Keratinocyte (primary cell): Measurements from ENCODE around the gene ZFAND6.

Experiments
- EZH2 ChIP-seq: IDR thresholded peaks from one replicate; pipeline ENCODE4 v1.6.1; 2012; ENCODE audit warnings: inconsistent platforms, mild to moderate bottlenecking, low read length, moderate library complexity
- TF ChIP-seq, protein P1 (sequence below), 3 experiments: IDR thresholded peaks in 1 of 3; conservative IDR thresholded peaks in 1 of 3; optimal IDR thresholded peaks in 1 of 3; 2 replicates in 2 of 3; 3 replicates in 1 of 3; pipeline versions ENCODE3 to v1.5.1; 2011; ENCODE audit warnings: low read length in 3 of 3, mild to moderate bottlenecking in 3 of 3, moderate library complexity in 2 of 3, control low read depth in 1 of 3, inconsistent platforms in 1 of 3; ENCODE audit not compliant: insufficient read depth in 2 of 3; ENCODE audit errors: extremely low read depth in 1 of 3

DNA sequence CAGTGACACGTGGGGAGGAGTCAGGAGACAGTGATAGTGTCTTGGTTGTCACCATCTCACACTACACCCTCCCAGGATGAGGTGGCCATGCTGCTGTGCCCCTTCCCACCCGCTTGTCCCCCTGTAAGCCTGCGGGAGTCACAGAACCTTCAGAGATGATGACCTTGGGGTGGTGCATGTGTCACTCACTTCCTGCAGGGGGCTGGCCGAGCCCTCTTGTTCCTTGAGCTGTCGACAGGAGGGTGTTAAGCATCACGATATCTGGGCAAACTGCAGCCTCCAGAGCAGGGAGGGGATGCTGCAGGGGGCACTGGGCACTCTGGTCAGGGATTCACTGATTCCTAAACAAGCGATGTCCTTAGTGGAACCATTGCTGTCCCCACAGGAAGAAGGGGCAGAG lies 121.0 kb downstream of the ZFAND6 start:
- TF ChIP-seq, protein P1, sequence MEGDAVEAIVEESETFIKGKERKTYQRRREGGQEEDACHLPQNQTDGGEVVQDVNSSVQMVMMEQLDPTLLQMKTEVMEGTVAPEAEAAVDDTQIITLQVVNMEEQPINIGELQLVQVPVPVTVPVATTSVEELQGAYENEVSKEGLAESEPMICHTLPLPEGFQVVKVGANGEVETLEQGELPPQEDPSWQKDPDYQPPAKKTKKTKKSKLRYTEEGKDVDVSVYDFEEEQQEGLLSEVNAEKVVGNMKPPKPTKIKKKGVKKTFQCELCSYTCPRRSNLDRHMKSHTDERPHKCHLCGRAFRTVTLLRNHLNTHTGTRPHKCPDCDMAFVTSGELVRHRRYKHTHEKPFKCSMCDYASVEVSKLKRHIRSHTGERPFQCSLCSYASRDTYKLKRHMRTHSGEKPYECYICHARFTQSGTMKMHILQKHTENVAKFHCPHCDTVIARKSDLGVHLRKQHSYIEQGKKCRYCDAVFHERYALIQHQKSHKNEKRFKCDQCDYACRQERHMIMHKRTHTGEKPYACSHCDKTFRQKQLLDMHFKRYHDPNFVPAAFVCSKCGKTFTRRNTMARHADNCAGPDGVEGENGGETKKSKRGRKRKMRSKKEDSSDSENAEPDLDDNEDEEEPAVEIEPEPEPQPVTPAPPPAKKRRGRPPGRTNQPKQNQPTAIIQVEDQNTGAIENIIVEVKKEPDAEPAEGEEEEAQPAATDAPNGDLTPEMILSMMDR (optimal IDR thresholded peaks at IDR 0.05 in 1 of 3, IDR thresholded peaks at IDR 0.05 in 1 of 3, conservative IDR thresholded peaks at IDR 0.05 in 1 of 3; ENCODE audit: extremely low read depth in 1 of 3, insufficient read depth in 2 of 3, low read length in 3 of 3) = no peak
- TF ChIP-seq EZH2 = no peak
